SK-N-SH (cell line): ENCODE results near the gene RHOJ. TPM values are rescaled to one million over a fixed set of nuclear protein-coding genes. Genes with fewer than 3 reads are reported as not detected.

Source experiments
- CTCF ChIA-PET: fragments of 300-600, 350-600 bp; formaldehyde crosslinking; extraction: SDS; loops from one replicate; lab custom pipeline; 2021; lab: Yijun Ruan, JAX
- POLR2A ChIA-PET: fragments of 350-600 bp; sonication (Branson Sonifier 250); formaldehyde crosslinking; extraction: SDS; loops from one replicate; lab custom pipeline; 2020; ENCODE audit warnings: antibody characterized with exemption, inconsistent platforms; lab: Yijun Ruan, JAX
- DNase-seq: peaks from one replicate; pipeline ENCODE4 v3.0.0; 2012
- H2AFZ ChIP-seq: fragments of 200-600 bp; sonication (generic); 2 replicates; pipeline ENCODE4 v1.8.1; 2016; ENCODE audit warnings: antibody characterized with exemption, mild to moderate bottlenecking, low read depth
- H3F3A ChIP-seq: fragments of 200-600 bp; sonication (generic); replicated peaks from 2 replicates; pipeline ENCODE3; 2016; ENCODE audit warnings: antibody characterized with exemption, mild to moderate bottlenecking; ENCODE audit not compliant: insufficient read depth
- H3K27ac ChIP-seq, 2 experiments: fragments of 200-500 bp in 1 of 2; fragments of 200-600 bp in 1 of 2; sonication (Bioruptor generic) in 1 of 2; sonication (generic), shearing (Covaris generic) in 1 of 2; 2 replicates each; pipeline versions ENCODE4 v1.5.1 to v1.6.1; 2014 to 2016; ENCODE audit warnings: low read depth in 2 of 2, inconsistent platforms in 1 of 2, low read length in 1 of 2, mild to moderate bottlenecking in 1 of 2, mixed read lengths in 1 of 2
- H3K27me3 ChIP-seq: fragments of 200-600 bp; sonication (generic), shearing (Covaris generic); 2 replicates; pipeline ENCODE4 v1.6.1; 2016; ENCODE audit warnings: mixed run types; ENCODE audit not compliant: insufficient read depth
- H3K36me3 ChIP-seq, 2 experiments: fragments of 200-500 bp in 1 of 2; fragments of 200-600 bp in 1 of 2; sonication (Bioruptor generic) in 1 of 2; sonication (generic) in 1 of 2; replicated peaks in 1 of 2; 2 replicates each; pipeline versions ENCODE3 to v1.5.1; 2014 to 2016; ENCODE audit warnings: low read length in 1 of 2, mild to moderate bottlenecking in 1 of 2; ENCODE audit not compliant: insufficient read depth in 2 of 2, control insufficient read depth in 1 of 2
- H3K4me1 ChIP-seq, 2 experiments: fragments of 200-500 bp in 1 of 2; fragments of 200-600 bp in 1 of 2; sonication (Bioruptor generic) in 1 of 2; sonication (generic), shearing (Covaris generic) in 1 of 2; 2 replicates each; pipeline versions ENCODE4 v1.5.1 to v1.6.1; 2014 to 2016; ENCODE audit warnings: low read depth in 1 of 2, low read length in 1 of 2, mixed run types in 1 of 2; ENCODE audit not compliant: insufficient read depth in 2 of 2, control insufficient read depth in 1 of 2
- H3K4me2 ChIP-seq: fragments of 200-600 bp; sonication (generic), shearing (Covaris generic); 2 replicates; pipeline ENCODE4 v1.6.1; 2017; ENCODE audit warnings: mixed run types
- H3K4me3 ChIP-seq, 2 experiments: fragments of 200-500 bp in 1 of 2; fragments of 200-600 bp in 1 of 2; sonication (Bioruptor generic) in 1 of 2; sonication (generic), shearing (Covaris generic) in 1 of 2; 2 replicates each; pipeline versions ENCODE4 v1.5.1 to v1.8.1; 2014 to 2016; ENCODE audit warnings: low read depth in 2 of 2, inconsistent platforms in 1 of 2, low read length in 1 of 2, mild to moderate bottlenecking in 1 of 2, mixed read lengths in 1 of 2, moderate library complexity in 1 of 2
- H3K79me2 ChIP-seq: fragments of 200-600 bp; sonication (generic); 2 replicates; pipeline ENCODE4 v1.8.1; 2017; ENCODE audit warnings: mild to moderate bottlenecking; ENCODE audit not compliant: insufficient read depth
- H3K9ac ChIP-seq: fragments of 200-600 bp; sonication (generic); 2 replicates; pipeline ENCODE4 v1.6.1; 2017; ENCODE audit warnings: mixed run types
- H3K9me2 ChIP-seq: fragments of 200-600 bp; sonication (generic); 2 replicates; pipeline ENCODE4 v1.6.1; 2017; ENCODE audit warnings: mixed run types
- H3K9me3 ChIP-seq: fragments of 200-600 bp; sonication (generic); 2 replicates; pipeline ENCODE4 v1.6.1; 2017; ENCODE audit warnings: mixed run types, mild to moderate bottlenecking, moderate library complexity
- H4K20me1 ChIP-seq: fragments of 200-600 bp; sonication (generic); 2 replicates; pipeline ENCODE4 v1.6.1; 2017; ENCODE audit warnings: mild to moderate bottlenecking, mixed run types; ENCODE audit not compliant: insufficient read depth
- CHD2 ChIP-seq: fragments of 150-350 bp; IDR thresholded peaks from 2 replicates; pipeline ENCODE4 v1.6.1; 2018; ENCODE audit warnings: low read length; ENCODE audit not compliant: partially characterized antibody
- FOXM1 ChIP-seq: IDR thresholded peaks from 2 replicates; pipeline ENCODE4 v1.4.0; 2012; ENCODE audit warnings: low read depth, mild to moderate bottlenecking
- GABPA ChIP-seq: IDR thresholded peaks from 2 replicates; pipeline ENCODE4 v1.4.0; 2012; ENCODE audit warnings: low read depth, mild to moderate bottlenecking
- MAX ChIP-seq: IDR thresholded peaks from 2 replicates; pipeline ENCODE4 v1.4.0; 2012; ENCODE audit warnings: low read depth
- MEF2A ChIP-seq: IDR thresholded peaks from 2 replicates; pipeline ENCODE4 v1.4.0; 2012; ENCODE audit warnings: low read depth, borderline replicate concordance
- NFIC ChIP-seq: IDR thresholded peaks from 2 replicates; pipeline ENCODE4 v1.4.0; 2012; ENCODE audit warnings: borderline replicate concordance
- NRF1 ChIP-seq: IDR thresholded peaks from 2 replicates; pipeline ENCODE4 v1.6.1; 2012; ENCODE audit warnings: low read depth, mild to moderate bottlenecking, low read length
- RAD21 ChIP-seq: IDR thresholded peaks from 2 replicates; pipeline ENCODE4 v1.6.1; 2012; ENCODE audit warnings: mild to moderate bottlenecking, low read length
- RCOR1 ChIP-seq: fragments of 150-350 bp; IDR thresholded peaks from 2 replicates; pipeline ENCODE4 v1.6.1; 2017; ENCODE audit warnings: antibody characterized with exemption, low read length
- RFX5 ChIP-seq: IDR thresholded peaks from 2 replicates; pipeline ENCODE4 v1.6.1; 2012; ENCODE audit warnings: mild to moderate bottlenecking, improper control_type of control experiment, low read length
- RXRA ChIP-seq: IDR thresholded peaks from 2 replicates; pipeline ENCODE4 v1.4.0; 2012; ENCODE audit warnings: low read depth, mild to moderate bottlenecking, borderline replicate concordance
- SIN3A ChIP-seq: IDR thresholded peaks from 2 replicates; pipeline ENCODE4 v1.6.1; 2012; ENCODE audit warnings: low read depth, mild to moderate bottlenecking, low read length, moderate library complexity, borderline replicate concordance
- TCF12 ChIP-seq: IDR thresholded peaks from 2 replicates; pipeline ENCODE4 v1.4.0; 2012
- YY1 ChIP-seq: IDR thresholded peaks from 2 replicates; pipeline ENCODE4 v1.4.0; 2012; ENCODE audit warnings: low read depth, mild to moderate bottlenecking
- WGBS: methylation state at CpG from one replicate; pipeline ENCODE4 v1.1.6; 2017; ENCODE audit warnings: low lambda C conversion rate; 5-methylcytosine and 5-hydroxymethylcytosine counted together
- polyA plus RNA-seq, 3 experiments: library from polyadenylated mRNA; depleted of rRNA; stranded (reverse); fragments of >200 nt; gene quantifications; 2 replicates each; pipeline ENCODE4 v1.2.3, GENCODE V29; 2012
- TF ChIP-seq, protein P1 (sequence below): fragments of 200-600 bp; sonication (generic); IDR thresholded peaks from 2 replicates; pipeline ENCODE4 v1.6.1; 2017; ENCODE audit warnings: antibody characterized with exemption, mild to moderate bottlenecking, moderate library complexity
- TF ChIP-seq, protein P2 (sequence below): IDR thresholded peaks from 2 replicates; pipeline ENCODE4 v1.4.0; 2012; ENCODE audit warnings: low read depth, borderline replicate concordance
- TF ChIP-seq, protein P3 (sequence below): IDR thresholded peaks from 2 replicates; pipeline ENCODE4; 2012
- TF ChIP-seq, protein P4 (sequence below): IDR thresholded peaks from 2 replicates; pipeline ENCODE4 v1.6.1; 2012; ENCODE audit warnings: mild to moderate bottlenecking, low read depth, low read length, moderate library complexity

Gene RHOJ
- polyA plus RNA-seq, 1 of the 3 experiments (the other 2 are of a cell fraction): 12.1 TPM

DNA sequence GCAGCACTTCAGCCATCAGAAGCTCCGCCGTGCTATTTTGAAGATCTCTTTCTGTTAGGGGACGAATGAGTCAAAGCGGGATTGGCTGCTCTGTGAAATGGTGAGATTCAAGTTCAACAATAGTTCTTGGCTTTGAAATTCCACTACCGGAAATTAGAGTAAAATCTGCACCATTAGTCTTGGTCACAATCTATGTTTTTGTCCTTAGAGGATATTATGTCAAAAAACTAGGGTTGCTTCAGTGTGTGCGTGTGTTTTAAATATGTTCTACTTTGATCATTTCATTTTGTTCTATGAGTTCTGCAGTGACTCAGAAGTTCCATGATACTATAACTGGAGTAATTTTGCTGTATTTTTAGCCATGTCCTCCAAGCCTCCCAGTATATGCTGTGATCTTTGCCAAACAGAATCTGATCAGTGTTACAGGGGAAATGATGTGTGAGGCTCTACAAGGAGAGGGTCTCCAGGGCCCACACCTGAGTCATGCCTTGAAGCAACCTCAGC lies 91.9 kb downstream of the RHOJ start:
- peaks cover 0 to 8% of the 10 kb centered on the region in 2 experiments for H3K36me3 ChIP-seq
- TF ChIP-seq RAD21 (no peak), RFX5 (no peak), MEF2A (no peak), NRF1 (no peak), FOXM1 (no peak), SIN3A (no peak), GABPA (no peak), YY1 (no peak), TCF12 (no peak), MAX (no peak), CHD2 (no peak), NFIC (no peak), RXRA (no peak), RCOR1 (no peak)
- TF ChIP-seq, protein P1, sequence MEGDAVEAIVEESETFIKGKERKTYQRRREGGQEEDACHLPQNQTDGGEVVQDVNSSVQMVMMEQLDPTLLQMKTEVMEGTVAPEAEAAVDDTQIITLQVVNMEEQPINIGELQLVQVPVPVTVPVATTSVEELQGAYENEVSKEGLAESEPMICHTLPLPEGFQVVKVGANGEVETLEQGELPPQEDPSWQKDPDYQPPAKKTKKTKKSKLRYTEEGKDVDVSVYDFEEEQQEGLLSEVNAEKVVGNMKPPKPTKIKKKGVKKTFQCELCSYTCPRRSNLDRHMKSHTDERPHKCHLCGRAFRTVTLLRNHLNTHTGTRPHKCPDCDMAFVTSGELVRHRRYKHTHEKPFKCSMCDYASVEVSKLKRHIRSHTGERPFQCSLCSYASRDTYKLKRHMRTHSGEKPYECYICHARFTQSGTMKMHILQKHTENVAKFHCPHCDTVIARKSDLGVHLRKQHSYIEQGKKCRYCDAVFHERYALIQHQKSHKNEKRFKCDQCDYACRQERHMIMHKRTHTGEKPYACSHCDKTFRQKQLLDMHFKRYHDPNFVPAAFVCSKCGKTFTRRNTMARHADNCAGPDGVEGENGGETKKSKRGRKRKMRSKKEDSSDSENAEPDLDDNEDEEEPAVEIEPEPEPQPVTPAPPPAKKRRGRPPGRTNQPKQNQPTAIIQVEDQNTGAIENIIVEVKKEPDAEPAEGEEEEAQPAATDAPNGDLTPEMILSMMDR: no peak
- TF ChIP-seq, protein P2, sequence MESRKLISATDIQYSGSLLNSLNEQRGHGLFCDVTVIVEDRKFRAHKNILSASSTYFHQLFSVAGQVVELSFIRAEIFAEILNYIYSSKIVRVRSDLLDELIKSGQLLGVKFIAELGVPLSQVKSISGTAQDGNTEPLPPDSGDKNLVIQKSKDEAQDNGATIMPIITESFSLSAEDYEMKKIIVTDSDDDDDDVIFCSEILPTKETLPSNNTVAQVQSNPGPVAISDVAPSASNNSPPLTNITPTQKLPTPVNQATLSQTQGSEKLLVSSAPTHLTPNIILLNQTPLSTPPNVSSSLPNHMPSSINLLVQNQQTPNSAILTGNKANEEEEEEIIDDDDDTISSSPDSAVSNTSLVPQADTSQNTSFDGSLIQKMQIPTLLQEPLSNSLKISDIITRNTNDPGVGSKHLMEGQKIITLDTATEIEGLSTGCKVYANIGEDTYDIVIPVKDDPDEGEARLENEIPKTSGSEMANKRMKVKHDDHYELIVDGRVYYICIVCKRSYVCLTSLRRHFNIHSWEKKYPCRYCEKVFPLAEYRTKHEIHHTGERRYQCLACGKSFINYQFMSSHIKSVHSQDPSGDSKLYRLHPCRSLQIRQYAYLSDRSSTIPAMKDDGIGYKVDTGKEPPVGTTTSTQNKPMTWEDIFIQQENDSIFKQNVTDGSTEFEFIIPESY: no peak
- TF ChIP-seq, protein P3, sequence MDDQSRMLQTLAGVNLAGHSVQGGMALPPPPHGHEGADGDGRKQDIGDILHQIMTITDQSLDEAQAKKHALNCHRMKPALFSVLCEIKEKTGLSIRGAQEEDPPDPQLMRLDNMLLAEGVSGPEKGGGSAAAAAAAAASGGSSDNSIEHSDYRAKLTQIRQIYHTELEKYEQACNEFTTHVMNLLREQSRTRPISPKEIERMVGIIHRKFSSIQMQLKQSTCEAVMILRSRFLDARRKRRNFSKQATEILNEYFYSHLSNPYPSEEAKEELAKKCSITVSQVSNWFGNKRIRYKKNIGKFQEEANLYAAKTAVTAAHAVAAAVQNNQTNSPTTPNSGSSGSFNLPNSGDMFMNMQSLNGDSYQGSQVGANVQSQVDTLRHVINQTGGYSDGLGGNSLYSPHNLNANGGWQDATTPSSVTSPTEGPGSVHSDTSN: no peak
- TF ChIP-seq, protein P4, sequence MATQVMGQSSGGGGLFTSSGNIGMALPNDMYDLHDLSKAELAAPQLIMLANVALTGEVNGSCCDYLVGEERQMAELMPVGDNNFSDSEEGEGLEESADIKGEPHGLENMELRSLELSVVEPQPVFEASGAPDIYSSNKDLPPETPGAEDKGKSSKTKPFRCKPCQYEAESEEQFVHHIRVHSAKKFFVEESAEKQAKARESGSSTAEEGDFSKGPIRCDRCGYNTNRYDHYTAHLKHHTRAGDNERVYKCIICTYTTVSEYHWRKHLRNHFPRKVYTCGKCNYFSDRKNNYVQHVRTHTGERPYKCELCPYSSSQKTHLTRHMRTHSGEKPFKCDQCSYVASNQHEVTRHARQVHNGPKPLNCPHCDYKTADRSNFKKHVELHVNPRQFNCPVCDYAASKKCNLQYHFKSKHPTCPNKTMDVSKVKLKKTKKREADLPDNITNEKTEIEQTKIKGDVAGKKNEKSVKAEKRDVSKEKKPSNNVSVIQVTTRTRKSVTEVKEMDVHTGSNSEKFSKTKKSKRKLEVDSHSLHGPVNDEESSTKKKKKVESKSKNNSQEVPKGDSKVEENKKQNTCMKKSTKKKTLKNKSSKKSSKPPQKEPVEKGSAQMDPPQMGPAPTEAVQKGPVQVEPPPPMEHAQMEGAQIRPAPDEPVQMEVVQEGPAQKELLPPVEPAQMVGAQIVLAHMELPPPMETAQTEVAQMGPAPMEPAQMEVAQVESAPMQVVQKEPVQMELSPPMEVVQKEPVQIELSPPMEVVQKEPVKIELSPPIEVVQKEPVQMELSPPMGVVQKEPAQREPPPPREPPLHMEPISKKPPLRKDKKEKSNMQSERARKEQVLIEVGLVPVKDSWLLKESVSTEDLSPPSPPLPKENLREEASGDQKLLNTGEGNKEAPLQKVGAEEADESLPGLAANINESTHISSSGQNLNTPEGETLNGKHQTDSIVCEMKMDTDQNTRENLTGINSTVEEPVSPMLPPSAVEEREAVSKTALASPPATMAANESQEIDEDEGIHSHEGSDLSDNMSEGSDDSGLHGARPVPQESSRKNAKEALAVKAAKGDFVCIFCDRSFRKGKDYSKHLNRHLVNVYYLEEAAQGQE: no peak
- H3K4me3 ChIP-seq: no peak overlapping the region
- CTCF ChIA-PET: interaction anchor here (1.0 to 1.5 kb wide), 2 partner anchors 13 to 1117 kb away, joined by 3 read pairs; no protein-coding TSS in a partner anchor
- H3K9me2 ChIP-seq: no peaks in the 10 kb centered on the region
- DNase-seq: no peak
- POLR2A ChIA-PET: no interaction called here
- no peak overlapping the region for H3K27ac ChIP-seq
- no peaks in the 10 kb centered on the region for H3K27me3 ChIP-seq
- H3K9ac ChIP-seq: no peak overlapping the region
- no peaks in the 10 kb centered on the region for H3K9me3 ChIP-seq
- no peaks in the 10 kb centered on the region for H3K79me2 ChIP-seq
- H3K4me2 ChIP-seq: no peak overlapping the region
- H3K4me1 ChIP-seq: no peaks in the 10 kb centered on the region
- WGBS: 84% methylated on average over 6 of the region's 6 CpGs
- H3F3A ChIP-seq: no peaks in the 10 kb centered on the region
- H2AFZ ChIP-seq: no peak overlapping the region
- H4K20me1 ChIP-seq: no peaks in the 10 kb centered on the region
